Cardiac fibroblast (primary cell): ENCODE measurements around the gene EPOP.

Experiments
- DNase-seq, 2 donors: peaks; one replicate each; pipeline versions ENCODE4 v3.0.0 to v3.0.0-alpha.2; 2010; ENCODE audit warnings: low read depth in 2 of 2
- H3K4me3 ChIP-seq, 2 donors: replicated peaks in 1 of 2; 1 replicate in 1 of 2; 2 replicates in 1 of 2; pipeline ENCODE4 v1.5.1; 2011; ENCODE audit warnings: low read depth in 2 of 2, low read length in 2 of 2, mild to moderate bottlenecking in 2 of 2, moderate library complexity in 1 of 2
- CTCF ChIP-seq: IDR thresholded peaks from one replicate; pipeline ENCODE4 v1.5.1; 2011; ENCODE audit warnings: low read depth, mild to moderate bottlenecking, low read length, inconsistent platforms

EPOP gene

GRCh38 chr17:38663964-38664644, 10.7 kb downstream of the EPOP start:
- no peak for DNase-seq
- TF ChIP-seq CTCF = no peak
- H3K4me3 ChIP-seq = no peak overlapping the region

- DNase-seq = peak; percentile 46 to 57
- no peak overlapping the region for H3K4me3 ChIP-seq
- peak; percentile 85 for TF ChIP-seq CTCF
Observed at GRCh38 chr17:38663125-38663751, 11.5 kb downstream of the EPOP start.

GRCh38 chr17:38660097-38661025, 14.4 kb downstream of the EPOP start:
- DNase-seq = no peak
- H3K4me3 ChIP-seq = no peak overlapping the region
- no peak for TF ChIP-seq CTCF

GRCh38 chr17:38659415-38659814, 15.3 kb downstream of the EPOP start:
- DNase-seq = no peak
- TF ChIP-seq CTCF = no peak
- H3K4me3 ChIP-seq = no peak overlapping the region

GRCh38 chr17:38658741-38659345, 15.9 kb downstream of the EPOP start:
- no peak for TF ChIP-seq CTCF
- no peak overlapping the region for H3K4me3 ChIP-seq
- no peak for DNase-seq
